Activated naive CD4-positive, alpha-beta T cell (primary cell): ENCODE results near the gene SYNM.

Experiments
- DNase-seq, 4 experiments: peaks; one replicate each; lab custom pipeline; 2025; lab: John Stamatoyannopoulos, UW

The SYNM gene

GRCh38 chr15:99167201-99167600 is 62.3 kb downstream of the SYNM start:
- no peak for DNase-seq

DNA sequence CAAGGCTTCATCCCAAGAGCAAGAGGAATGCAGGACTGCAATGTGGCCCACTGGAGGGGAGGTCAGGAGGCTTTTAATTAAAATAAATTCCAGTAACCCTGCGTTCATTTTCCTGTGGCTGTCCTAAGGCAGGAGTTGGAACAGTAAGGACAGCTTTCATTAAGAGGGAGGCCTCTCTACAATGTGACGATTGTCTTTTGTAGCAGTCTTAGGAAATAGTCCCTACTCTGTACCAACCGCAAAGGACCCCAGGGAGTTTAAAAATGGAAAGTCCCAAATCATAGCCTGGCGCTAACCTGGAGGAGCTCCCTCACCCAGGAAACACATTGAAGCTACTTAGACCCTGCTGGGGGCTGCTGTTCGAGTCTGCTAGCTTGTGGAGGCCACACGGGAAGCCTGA is 62.8 kb downstream of the SYNM start:
- DNase-seq, result no peak

- no peak for DNase-seq
Measured at GRCh38 chr15:99168601-99169580, 64.0 kb downstream of the SYNM start.

- DNase-seq, result no peak
Measured at GRCh38 chr15:99169769-99170311, 65.0 kb downstream of the SYNM start.

DNA sequence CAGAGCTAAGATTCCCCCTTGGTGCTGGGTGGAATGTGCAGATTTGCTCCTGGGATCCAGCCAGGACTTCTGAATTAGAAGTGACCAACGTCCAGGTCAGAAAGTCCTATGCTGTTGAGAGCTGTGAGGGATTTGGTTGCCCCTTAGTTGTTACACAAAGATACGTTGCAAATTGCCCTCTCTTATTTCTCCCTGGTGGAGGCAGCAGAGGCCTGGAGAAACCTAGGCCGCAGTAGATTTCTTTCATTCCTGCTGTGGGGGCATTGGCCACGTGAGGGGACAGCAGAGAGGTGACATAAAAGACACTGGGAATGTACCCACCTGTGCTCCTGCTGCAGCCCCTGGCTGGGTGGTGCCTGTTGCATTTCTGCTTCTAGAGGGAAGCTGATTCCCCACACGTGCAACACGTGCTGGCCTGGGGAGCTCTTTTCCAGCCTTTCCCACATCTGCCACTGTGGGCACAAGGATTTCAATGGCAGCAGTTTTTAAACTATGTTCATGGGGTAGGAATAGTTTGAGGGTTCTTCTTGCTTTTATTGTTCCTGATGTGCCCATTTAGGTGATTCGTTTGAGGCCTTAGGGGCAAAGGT is 65.7 kb downstream of the SYNM start:
- no peak for DNase-seq

GRCh38 chr15:99172171-99172570 is 67.3 kb downstream of the SYNM start:
- no peak for DNase-seq

DNA sequence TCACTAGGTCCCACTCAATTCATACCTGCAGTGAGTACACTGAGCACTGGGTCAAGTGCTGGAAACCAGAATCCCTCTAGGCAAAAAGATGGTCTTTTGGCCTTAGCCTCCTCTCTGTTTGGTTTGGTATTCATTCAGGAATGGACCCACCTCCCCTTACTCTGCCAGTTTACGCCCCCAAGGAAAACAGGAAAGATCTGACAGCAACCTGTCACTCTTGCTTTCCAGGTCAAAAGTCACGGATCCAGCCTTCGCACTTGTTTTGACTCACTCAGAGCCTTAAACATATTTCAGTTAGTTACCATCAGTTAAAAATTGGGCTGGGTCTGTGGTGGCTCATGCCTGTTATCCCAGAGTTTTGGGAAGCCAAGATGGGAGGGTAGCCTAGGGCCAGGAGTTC is 68.1 kb downstream of the SYNM start:
- DNase-seq, result no peak

DNA sequence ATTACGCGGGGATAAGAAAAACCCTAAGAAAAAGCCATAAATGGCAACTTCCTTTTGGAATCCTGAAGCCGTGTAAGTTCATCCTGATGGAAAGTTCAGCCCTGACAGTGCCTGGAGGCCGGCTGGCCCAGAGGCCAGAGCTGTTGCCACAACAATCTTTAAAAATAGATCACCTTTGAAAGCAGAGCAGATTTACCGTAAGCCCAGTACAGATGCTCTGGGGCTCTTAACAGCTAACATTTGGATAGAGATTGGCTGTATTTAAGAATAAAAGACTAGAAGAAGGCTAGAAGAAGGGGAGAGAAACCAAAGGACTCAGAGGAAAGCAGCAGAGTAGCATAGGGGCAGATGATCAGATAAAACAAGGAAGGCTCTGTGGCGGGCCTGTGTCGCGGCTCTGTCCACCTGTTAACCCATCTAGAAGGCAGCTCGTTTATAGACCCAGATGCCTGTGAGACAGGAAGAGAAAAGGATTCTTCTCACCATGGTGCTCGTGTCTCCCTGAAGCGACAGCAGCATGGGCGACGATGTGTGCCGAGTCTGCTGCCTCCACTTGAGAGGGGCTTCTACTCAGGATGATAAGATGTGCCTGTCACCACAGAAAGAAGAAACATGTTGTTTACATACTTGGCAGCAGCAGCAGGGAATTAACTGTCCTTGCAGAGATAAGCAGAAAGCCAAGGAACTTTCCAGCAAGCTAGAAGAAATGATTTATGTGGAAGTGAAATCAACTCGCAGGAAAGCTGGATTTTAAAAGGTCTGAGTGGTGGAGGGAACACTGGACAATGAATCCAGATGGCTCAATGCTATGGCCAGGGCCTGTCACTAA is 69.9 kb downstream of the SYNM start:
- DNase-seq, result no peak

- no peak for DNase-seq
Measured at GRCh38 chr15:99176757-99177156, 71.9 kb downstream of the SYNM start.

- no peak for DNase-seq
Measured at GRCh38 chr15:99177679-99178078, 72.8 kb downstream of the SYNM start.

- no peak for DNase-seq
Measured at GRCh38 chr15:99180086-99180963, 75.4 kb downstream of the SYNM start.

- no peak for DNase-seq
Measured at GRCh38 chr15:99180964-99181306, 76.1 kb downstream of the SYNM start.

- no peak for DNase-seq
Measured at GRCh38 chr15:99181545-99181971, 76.7 kb downstream of the SYNM start.

DNA sequence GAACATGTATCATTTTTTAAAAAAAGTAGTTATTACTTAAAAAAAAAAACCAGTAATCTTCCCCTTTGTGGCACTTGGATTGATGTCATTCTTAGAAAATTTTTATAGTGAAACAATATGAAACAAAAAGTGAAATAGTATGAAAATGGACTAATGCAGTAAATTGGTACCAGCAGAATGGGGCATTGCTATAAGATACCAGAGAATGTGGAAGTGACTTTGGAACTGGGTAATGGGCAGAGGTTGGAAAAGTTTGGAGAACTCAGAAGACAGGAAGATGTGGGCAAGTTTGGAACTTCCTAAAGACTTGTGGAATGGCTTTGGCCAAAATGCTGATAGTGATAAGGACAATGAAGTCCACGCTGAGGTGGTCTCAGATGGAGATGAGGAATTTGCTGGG is 77.9 kb downstream of the SYNM start:
- DNase-seq, result no peak
